Endothelial cell of umbilical vein (primary cell): Measurements from ENCODE around the gene HNRNPL.

Source experiments
- CTCF ChIP-seq, 2 donors: IDR thresholded peaks; 1 replicate in 1 of 2; 2 replicates in 1 of 2; pipeline ENCODE4 v1.5.1; 2011; ENCODE audit warnings: low read length in 2 of 2, mild to moderate bottlenecking in 2 of 2, moderate library complexity in 2 of 2, control low read depth in 1 of 2, inconsistent platforms in 1 of 2, low read depth in 1 of 2; ENCODE audit not compliant: insufficient read depth in 1 of 2; ENCODE audit errors: extremely low read depth in 1 of 2
- POLR2AphosphoS5 ChIP-seq: IDR thresholded peaks from 2 replicates; pipeline ENCODE4 v1.6.1; 2012; ENCODE audit warnings: low read depth, mild to moderate bottlenecking, control low read depth, low read length, moderate library complexity; ENCODE audit not compliant: insufficient read depth

GRCh38 chr19:38846097-38846496 lies 3.7 kb downstream of the HNRNPL start:
- no peak for TF ChIP-seq CTCF (IDR thresholded peaks at IDR 0.05; ENCODE audit: extremely low read depth in 1 of 2, insufficient read depth in 1 of 2, low read depth in 1 of 2, low read length in 2 of 2)
- TF ChIP-seq POLR2AphosphoS5 = no peak
